ENCODE data around the gene EML1.

EML1 gene

GRCh38 chr14:99807413-99808153 lies 14.4 kb downstream of the EML1 start:
- DNase-seq, result no peak

DNA sequence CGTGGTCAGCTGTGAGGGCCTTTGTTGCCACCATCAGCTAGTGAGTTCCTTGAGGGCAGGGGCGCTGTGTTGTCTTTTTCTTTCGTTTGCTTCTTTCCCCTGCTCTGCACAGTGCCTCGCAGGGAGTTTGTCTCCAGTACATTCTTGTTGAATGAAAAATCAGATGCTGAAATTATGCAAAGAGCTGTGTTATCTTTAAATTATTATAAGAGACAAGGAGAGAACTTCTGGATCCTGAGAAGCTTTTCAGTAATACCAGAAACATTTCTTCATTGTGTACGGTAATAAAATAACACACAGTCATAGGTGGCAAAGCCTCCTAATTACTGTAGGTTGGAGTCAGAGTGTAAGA lies 14.9 kb downstream of the EML1 start:
- DNase-seq, result no peak

DNA sequence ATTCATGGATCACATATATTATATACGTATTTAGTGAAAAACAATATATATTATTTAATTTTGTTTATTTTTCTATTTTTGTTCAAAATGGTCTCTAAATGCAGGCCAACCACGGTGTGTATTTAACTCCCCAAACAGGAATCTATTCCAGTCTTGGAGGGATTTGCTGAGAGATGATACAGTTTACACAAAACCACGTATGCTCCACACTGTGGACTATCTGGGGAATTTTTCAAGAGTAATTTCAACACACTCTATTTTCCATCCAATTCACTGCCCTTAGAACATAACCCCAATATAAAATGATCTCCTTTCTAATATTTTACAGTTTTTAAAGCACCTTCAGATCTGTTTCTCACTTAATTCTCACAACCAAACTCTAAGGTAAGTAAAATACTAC lies 15.3 kb downstream of the EML1 start:
- DNase-seq, result no peak

DNA sequence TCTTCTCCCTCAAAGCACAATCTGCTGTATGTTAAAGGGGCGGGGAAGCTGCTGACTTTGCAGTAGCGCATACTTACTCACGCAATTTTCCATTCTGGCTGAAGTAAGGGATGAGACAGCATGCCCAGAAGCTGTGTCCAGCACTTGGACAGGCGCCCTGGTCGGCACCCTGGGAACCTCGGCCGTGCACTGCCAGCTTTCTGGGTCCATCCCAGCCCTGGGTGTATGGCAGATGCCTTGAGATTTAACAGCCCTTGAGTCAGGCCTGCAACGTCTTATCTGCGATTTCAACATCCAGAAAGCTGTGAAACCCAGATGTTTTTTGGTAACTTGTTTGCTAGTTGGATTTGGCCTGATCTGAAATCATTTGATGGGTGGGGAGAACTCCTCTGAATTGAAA lies 16.1 kb downstream of the EML1 start:
- no peak for DNase-seq

DNA sequence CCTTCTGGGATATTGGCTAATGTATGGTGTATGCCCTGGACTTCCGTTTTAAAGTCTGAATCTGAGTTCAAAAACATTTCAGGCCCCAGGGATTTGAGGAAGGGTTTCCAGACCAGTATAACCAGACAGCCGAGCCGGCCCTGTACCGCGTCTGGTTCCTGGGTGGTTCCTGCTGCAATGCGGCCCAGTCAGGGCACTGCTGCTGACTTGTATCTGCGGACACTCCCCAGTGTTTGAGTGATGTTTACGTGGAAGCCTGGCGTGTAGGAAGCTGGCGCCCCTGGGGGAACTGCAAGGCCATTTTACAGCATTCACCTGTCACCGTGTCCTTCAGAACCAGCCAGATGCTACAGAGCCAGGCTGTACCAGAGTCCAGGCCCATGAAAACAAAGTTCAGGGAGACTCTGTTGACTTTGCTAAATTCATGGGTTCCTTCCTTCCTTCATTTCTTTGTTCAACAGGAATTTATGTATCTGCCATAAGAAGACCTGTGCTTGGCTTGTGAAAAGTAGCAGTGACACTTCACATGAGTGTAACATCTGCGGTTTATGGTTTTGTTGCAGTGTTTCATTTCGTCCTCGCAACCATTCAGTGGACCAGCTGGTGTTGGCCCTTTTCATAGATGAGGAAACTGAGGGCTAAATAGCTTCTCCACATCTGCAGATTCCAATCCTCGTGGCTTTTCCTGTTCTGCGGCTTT lies 16.8 kb downstream of the EML1 start:
- no peak for DNase-seq

DNA sequence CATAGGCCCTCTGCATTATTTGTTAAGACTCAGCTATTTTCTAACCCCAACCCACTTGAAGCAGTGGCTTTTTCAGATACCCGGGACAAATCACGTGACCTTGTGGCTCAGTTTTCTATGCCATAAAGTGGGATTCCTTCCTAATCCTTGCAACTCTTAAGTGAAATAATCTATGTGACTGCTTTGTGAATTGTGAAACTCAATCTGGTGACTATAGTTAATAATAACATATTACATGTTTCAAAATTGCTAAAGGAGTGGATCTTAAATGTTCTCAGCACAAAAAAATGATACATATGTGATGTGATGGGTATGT lies 17.3 kb downstream of the EML1 start:
- DNase-seq, result no peak

- no peak for DNase-seq
These were observed 19.0 kb downstream of the EML1 start for GRCh38 chr14:99812096-99812750.

- no peak for DNase-seq
These were observed 19.7 kb downstream of the EML1 start for GRCh38 chr14:99812892-99813291.

DNA sequence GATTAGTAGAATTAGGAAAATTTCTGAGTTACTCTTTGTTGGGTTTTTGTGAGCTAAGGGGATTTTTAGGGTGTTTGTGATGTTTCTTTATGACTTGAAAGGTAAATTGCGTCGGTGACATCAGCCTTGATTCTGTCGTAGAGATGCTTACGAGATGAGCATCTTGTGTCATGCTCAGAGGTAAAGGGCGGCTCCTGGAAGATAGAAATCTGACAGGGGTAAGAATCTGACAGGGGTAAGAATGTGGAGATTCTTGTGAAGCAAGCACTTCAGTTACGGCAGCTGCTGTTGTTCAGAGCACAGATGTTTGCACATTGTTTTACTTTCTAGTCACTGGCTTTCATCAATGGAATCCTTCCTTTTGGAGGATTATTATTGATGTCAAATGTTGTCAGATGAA lies 22.5 kb downstream of the EML1 start:
- no peak for DNase-seq

GRCh38 chr14:99816217-99816616 lies 23.0 kb downstream of the EML1 start:
- DNase-seq, result no peak

DNA sequence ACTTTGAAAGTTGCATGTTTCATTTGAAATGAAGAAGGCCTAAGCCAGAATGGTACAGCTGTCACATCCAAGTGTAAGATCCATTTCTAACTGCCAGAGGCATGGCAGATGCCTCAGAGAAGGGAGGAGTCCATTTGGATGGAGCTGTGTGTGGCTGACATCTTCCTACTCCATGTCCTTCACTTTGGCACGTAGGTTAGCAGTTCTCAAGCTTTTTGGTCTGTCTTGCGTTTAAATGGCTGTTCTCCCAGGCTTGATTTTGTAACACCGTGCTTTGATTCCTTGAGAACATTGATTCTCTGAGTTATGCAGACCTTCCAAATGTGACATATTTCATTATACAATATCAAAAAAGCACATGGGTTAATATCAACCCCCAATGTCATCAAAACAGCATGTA lies 23.4 kb downstream of the EML1 start:
- DNase-seq, result no peak

GRCh38 chr14:99817331-99817730 lies 24.1 kb downstream of the EML1 start:
- no peak for DNase-seq

GRCh38 chr14:99818503-99819036 lies 25.4 kb downstream of the EML1 start:
- DNase-seq, result no peak

DNA sequence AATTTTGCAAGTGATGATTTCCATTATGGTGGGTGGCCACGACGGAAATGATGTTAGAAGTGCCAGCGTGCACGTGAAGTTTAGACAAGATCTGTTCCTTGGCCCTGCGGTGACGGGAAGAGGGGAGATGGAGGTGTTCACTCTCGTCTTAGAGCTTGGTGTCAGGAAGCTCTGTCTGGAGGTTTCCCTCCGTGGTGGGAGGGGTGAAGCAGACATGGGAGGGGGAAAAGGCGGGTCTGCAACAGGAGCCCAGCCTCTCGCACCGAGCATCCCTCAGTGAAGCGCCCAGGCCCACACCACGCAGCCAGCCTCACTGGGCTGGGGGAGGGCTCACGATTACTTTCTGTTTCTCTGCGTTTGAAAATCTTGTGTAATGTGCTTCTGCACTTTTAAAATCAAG lies 26.3 kb downstream of the EML1 start:
- DNase-seq, result peak; percentile 10

GRCh38 chr14:99820702-99821331 lies 27.6 kb downstream of the EML1 start:
- no peak for DNase-seq

DNA sequence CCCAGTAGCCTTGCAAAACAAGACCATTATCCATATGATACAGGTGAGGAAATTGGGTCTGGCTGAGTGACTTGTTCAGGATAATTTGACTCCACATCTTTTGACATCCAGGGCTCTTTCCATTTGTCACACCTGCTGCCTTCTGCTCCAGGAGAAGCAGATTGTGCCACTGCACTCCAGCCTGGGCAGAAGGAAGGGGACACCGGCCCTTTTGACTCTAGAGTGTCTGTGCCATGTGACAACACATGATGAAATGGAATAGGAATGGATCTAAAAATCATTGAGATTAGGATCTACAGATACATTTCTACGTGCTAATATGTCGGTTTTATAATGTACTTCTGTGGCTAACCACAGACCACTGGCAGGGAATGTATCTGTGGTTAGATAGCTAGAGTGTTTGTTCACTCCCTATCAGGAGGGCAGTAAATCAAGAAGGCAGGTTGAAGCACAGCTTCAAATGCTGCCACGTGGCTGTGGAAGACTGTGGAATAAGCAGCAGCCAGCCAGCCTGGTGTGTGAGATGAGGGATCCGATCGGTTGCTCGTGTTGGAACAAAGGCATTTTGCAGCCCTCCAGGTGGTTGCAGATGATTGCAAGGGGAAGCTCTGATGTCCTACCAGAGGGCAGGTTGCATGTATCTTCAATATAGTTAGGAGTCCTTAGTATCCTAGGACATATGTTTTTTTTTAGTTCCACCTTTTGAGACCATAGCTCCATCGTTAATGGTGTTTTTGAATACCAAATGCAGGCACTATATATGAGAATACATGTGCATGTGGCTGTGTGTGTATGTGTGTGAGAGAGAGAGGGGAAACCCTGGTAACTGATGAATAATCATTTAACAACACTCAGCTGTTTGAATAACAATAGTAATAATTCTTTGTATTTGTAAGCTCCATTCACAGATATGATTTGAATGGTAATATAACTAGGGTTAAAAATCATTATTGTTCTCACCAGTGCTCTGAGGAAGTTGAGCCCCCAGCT lies 28.6 kb downstream of the EML1 start:
- DNase-seq, result no peak

DNA sequence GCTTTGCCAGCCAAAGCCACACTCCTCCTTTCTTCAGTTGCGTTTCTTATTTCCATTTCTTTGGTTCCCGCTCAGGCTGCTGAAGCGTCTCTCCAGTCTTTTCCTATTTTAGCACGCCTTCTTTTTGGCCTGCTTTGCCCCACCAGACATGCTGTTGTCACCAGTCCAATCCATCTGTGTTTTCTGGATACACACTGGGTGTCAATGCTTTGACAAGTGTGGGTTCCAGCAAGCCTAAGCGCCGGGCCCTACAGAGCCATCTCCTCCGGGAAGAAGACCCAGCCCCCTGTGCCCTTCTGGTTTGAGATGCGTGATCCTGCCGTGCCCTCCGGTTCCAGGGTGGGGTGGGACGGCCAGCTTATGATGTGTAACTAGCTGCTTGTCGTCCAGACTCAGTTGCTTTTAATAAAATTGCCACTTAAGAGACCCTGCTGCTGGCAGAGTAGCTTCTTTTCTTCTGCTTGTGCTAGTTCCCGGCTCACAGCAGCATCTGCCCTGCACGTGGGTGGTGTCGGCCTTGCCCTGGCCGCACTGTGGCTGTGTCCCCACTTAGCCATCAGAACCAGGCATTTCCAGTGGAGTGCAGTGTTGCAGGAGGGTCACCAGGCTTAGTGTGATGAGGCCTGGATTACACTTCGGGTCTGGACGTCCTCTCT lies 29.7 kb downstream of the EML1 start:
- DNase-seq, result no peak

GRCh38 chr14:99824776-99825175 lies 31.6 kb downstream of the EML1 start:
- no peak for DNase-seq

GRCh38 chr14:99829450-99829849 lies 36.2 kb downstream of the EML1 start:
- DNase-seq, result no peak

DNA sequence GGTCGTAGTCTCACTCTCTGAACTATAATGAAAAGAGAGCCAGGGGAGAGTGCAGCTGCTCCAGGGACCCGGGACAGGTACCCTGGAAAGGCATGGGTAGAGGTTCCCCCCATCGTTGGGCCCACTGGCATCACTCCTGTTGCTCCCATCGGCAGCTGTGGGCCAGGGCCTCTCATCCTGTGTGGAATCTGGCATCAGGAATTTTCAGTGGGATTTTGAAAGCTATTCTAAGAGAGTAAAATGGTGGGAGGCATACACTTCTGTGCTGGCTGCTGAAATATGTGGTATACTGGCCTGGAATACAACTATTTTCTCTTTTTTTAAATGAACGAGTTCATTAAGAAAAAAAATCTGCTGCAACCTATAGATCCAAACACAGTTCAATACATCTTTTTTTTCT lies 38.1 kb downstream of the EML1 start:
- no peak for DNase-seq

DNA sequence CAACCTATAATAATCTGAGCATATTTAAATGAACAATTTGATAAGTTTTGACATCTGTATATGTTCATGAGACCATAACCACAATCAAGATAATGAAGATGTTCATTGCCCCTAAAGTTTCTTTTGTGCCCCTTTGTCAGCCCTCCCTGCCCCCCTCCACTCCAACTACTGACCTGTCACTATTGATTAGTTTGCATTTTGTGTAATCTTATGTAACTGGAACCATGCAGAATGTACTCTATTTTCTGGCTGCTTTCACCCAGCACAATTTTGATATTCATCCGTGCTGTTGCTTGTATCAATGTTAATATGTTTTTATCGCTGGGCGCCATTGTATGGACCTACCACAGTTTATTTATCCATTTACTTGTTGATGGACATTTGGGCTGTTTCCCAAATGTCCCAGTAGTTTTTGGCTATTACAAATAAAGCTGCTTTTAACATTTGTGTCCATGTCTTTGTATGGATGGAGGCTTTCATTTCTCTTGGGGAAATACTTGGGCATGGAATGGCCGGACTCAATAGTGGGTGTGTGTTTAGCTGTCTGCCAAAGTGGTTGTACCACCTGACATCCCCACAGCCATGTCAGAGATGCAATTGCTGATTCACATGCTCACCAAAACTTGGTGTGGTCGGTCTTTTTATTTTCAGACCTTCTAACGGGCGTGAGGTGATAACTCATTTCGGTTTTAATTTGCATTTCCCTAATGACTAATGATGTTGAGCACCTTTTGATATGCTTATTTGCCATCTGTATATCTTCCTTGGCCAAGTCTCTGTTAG lies 38.9 kb downstream of the EML1 start:
- DNase-seq, result no peak
